GM12878 (cell line): ENCODE results near the gene JADE2. TPM values are rescaled to one million over a fixed set of nuclear protein-coding genes. Genes with fewer than 3 reads are reported as not detected.

Source experiments
- ATAC-seq: fragments of 200-7000 bp; cut with Tn5 transposase; 3 replicates; pipeline ENCODE4 v1.9.1; 2020; ENCODE audit warnings: mild to moderate bottlenecking, moderate library complexity
- BruUV-seq: library from RNA; stranded (reverse); fragments of 400-500 nt; replicated peaks from 2 replicates; lab custom pipeline; 2021; lab: Mats Ljungman, UMichigan
- CTCF ChIA-PET: fragments of 300-600 bp; sonication (Branson Sonifier 250); formaldehyde crosslinking; extraction: SDS; loops from one replicate; lab custom pipeline; 2021; ENCODE audit warnings: inconsistent platforms; lab: Yijun Ruan, JAX
- POLR2A ChIA-PET: fragments of 350-600 bp; formaldehyde crosslinking; extraction: SDS; loops from one replicate; lab custom pipeline; 2021; ENCODE audit warnings: inconsistent platforms; lab: Charles Lee
- RAD21 ChIA-PET: fragments of 300-600 bp; sonication (Branson Sonifier 250); formaldehyde crosslinking; loops from one replicate; lab custom pipeline; 2023; ENCODE audit warnings: antibody characterized with exemption; ENCODE audit not compliant: unreplicated experiment; lab: Charles Lee
- SMC1A ChIA-PET: fragments of 300-600 bp; sonication (Branson Sonifier 250); formaldehyde crosslinking; loops from one replicate; lab custom pipeline; 2023; ENCODE audit not compliant: unreplicated experiment, uncharacterized antibody; lab: Charles Lee
- DNase-seq: peaks from one replicate; pipeline ENCODE4 v3.0.0-alpha.2; 2011; ENCODE audit warnings: low read depth, low spot score
- FAIRE-seq: peaks from 3 replicates; lab custom pipeline; 2011; peaks lifted over from hg19 to GRCh38; lab: Jason Lieb, UNC
- H2AFZ ChIP-seq: 2 replicates; pipeline ENCODE4 v1.6.0; 2011; ENCODE audit warnings: low read depth, low read length, control low read depth; ENCODE audit not compliant: control insufficient read depth
- H3K27ac ChIP-seq: 2 replicates; pipeline ENCODE4 v1.5.1; 2011; ENCODE audit warnings: control low read depth; ENCODE audit not compliant: control insufficient read depth, insufficient read depth
- H3K27me3 ChIP-seq, 2 experiments: replicated peaks in 1 of 2; 2 replicates each; pipeline versions ENCODE4 v1.6.0 to v1.6.1; 2011; ENCODE audit warnings: low read length in 1 of 2; ENCODE audit not compliant: control insufficient read depth in 2 of 2, insufficient read depth in 2 of 2
- H3K36me3 ChIP-seq, 2 experiments: 2 replicates each; pipeline ENCODE4 v1.5.1; 2011; ENCODE audit warnings: low read length in 1 of 2; ENCODE audit not compliant: control insufficient read depth in 2 of 2, insufficient read depth in 2 of 2
- H3K4me1 ChIP-seq: 2 replicates; pipeline ENCODE4 v1.6.1; 2011; ENCODE audit warnings: mild to moderate bottlenecking, low read length, moderate library complexity, mixed read lengths; ENCODE audit not compliant: control insufficient read depth, insufficient read depth
- H3K4me2 ChIP-seq: 2 replicates; pipeline ENCODE4 v1.6.0; 2011; ENCODE audit warnings: control low read depth; ENCODE audit not compliant: control insufficient read depth, insufficient read depth
- H3K4me3 ChIP-seq: fragments of 200-600 bp; sonication (generic); 2 replicates; pipeline ENCODE4 v1.5.1; 2016
- H3K79me2 ChIP-seq: 2 replicates; pipeline ENCODE4 v1.6.0; 2011; ENCODE audit warnings: low read length; ENCODE audit not compliant: control insufficient read depth, insufficient read depth
- H3K9ac ChIP-seq: 2 replicates; pipeline ENCODE4 v1.8.0; 2011; ENCODE audit warnings: low read length, control low read depth, mixed read lengths; ENCODE audit not compliant: control insufficient read depth, insufficient read depth
- H3K9me3 ChIP-seq: replicated peaks from 3 replicates; pipeline ENCODE4 v1.5.1; 2011; ENCODE audit warnings: mild to moderate bottlenecking, low read length; ENCODE audit not compliant: control insufficient read depth, insufficient read depth
- H4K20me1 ChIP-seq: 2 replicates; pipeline ENCODE4 v1.6.0; 2011; ENCODE audit not compliant: control insufficient read depth, insufficient read depth
- E2F4 ChIP-seq: IDR thresholded peaks from 2 replicates; pipeline ENCODE4 v1.6.1; 2012; ENCODE audit warnings: low read depth, low read length, improper control_type of control experiment
- HCFC1 ChIP-seq: fragments of 150-350 bp; IDR thresholded peaks from 2 replicates; pipeline ENCODE4 v1.6.1; 2014; ENCODE audit warnings: low read length
- HDAC2 ChIP-seq: fragments of 200-600 bp; sonication (generic); IDR thresholded peaks from 2 replicates; pipeline ENCODE4 v1.6.1; 2017
- MEF2B ChIP-seq: fragments of 450-650 bp; IDR thresholded peaks from 2 replicates; pipeline ENCODE4 v1.6.1; 2018; ENCODE audit warnings: mild to moderate bottlenecking, moderate library complexity; ENCODE audit not compliant: partially characterized antibody, poor library complexity, severe bottlenecking
- NKRF ChIP-seq: fragments of 450-650 bp; conservative IDR thresholded peaks from 2 replicates; pipeline ENCODE4 v1.6.1; 2017; ENCODE audit warnings: mild to moderate bottlenecking, moderate library complexity
- NR2F1 ChIP-seq: fragments of 450-650 bp; conservative IDR thresholded peaks from 2 replicates; pipeline ENCODE4 v1.6.1; 2017; ENCODE audit warnings: mild to moderate bottlenecking
- NRF1 ChIP-seq: conservative IDR thresholded peaks from 2 replicates; pipeline ENCODE4 v1.6.1; 2011; ENCODE audit warnings: mild to moderate bottlenecking, low read depth, low read length, improper control_type of control experiment
- REST ChIP-seq: IDR thresholded peaks from 2 replicates; pipeline ENCODE4 v1.6.1; 2012; ENCODE audit warnings: mild to moderate bottlenecking, low read depth, low read length
- SMARCA5 ChIP-seq: fragments of 450-650 bp; IDR thresholded peaks from 2 replicates; pipeline ENCODE4 v1.6.1; 2017; ENCODE audit warnings: mild to moderate bottlenecking
- TCF3 ChIP-seq: IDR thresholded peaks from 2 replicates; pipeline ENCODE4 v1.6.1; 2012; ENCODE audit warnings: low read depth, mild to moderate bottlenecking, low read length, borderline replicate concordance; ENCODE audit not compliant: insufficient read depth
- YBX1 ChIP-seq: fragments of 450-650 bp; IDR thresholded peaks from 2 replicates; pipeline ENCODE4 v1.6.1; 2016; ENCODE audit warnings: antibody characterized with exemption
- WGBS: methylation state at CpG from one replicate; pipeline ENCODE4 v1.1.6; 2016; ENCODE audit warnings: low lambda C conversion rate; ENCODE audit not compliant: insufficient replicate concordance, insufficient coverage; ENCODE audit errors: missing lambda C conversion rate; 5-methylcytosine and 5-hydroxymethylcytosine counted together
- in situ Hi-C: fragments of 300-500 bp; cut with MboI; formaldehyde crosslinking; loops from 9 replicates; pipeline ENCODE4 v1.14.3; 2018; ENCODE audit warnings: mixed read lengths
- intact Hi-C: fragments of 100-400 bp; cut with micrococcal nuclease; formaldehyde crosslinking; loops from one replicate; pipeline ENCODE4 v1.14.2; 2022; ENCODE audit not compliant: unreplicated experiment
- polyA plus RNA-seq, 11 experiments: library from polyadenylated mRNA; depleted of rRNA in 4 of 11; unstranded in 6 of 11; stranded (reverse) in 5 of 11; fragments of >200 nt; fragmentation: Nextera tagmentation in 4 of 11; fragmentation: Illumina TruSeq in 1 of 11; extraction: Ambion mirVana in 4 of 11; extraction: Trizol in 1 of 11; gene quantifications; 1 replicate in 1 of 11; 2 replicates in 10 of 11; pipeline versions ENCODE4 v1.2.1 to v1.2.3, GENCODE V29; 2011 to 2016; ENCODE audit warnings: inconsistent platforms in 2 of 11, missing spikeins in 2 of 11, low read depth in 1 of 11
- total RNA-seq, 4 experiments: library from RNA; depleted of rRNA in 3 of 4; stranded (reverse); fragments of >200 nt in 3 of 4; fragmentation: Illumina TruSeq in 1 of 4; extraction: Trizol in 1 of 4; gene quantifications; 2 replicates each; pipeline versions ENCODE4 v1.2.1 to v1.2.3, GENCODE V29; 2013 to 2021
- TF ChIP-seq, protein P1 (sequence below): IDR thresholded peaks from 2 replicates; pipeline ENCODE4 v1.6.1; 2011; ENCODE audit warnings: borderline replicate concordance, low read depth, mild to moderate bottlenecking, moderate library complexity, low read length; ENCODE audit not compliant: insufficient read depth, poor library complexity, severe bottlenecking

Gene JADE2
- total and polyA plus RNA-seq, 10 of the 15 experiments (the other 5 are each of a cell fraction or from before 2014, with no cell fraction given): 1.5 to 67.0 (median 22.4) TPM

DNA sequence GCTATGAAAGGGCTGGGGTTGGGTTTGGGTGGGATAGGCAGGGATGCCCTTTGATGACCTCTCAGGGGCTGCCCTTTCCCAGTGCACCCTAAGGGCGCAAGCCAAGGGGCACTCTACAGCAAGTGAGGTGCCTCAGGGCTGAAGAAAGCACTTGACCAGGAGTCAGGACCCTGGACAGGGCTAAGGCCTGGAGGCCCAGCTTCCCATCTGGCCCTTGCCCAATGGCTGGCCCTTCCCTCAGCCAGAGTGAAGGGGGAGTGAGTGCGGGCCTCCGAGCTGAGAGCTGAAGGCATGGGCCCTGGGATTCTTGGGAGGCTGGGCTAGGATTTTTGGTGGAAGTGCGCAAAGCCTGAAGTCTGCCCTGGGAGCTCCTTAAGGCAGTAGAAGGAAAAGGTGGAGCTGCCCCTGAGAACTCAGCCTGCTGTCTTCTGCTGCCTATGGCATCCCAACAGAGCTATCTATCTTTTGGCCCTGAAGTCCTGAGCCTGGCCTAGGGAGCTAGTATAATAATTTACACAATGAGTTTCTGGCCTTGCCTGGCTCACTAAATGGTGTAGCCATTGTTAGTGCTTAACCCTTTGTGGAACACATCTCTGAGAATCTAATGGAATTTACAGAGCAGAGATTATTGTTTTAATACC lies 16.4 kb downstream of the JADE2 start:
- ChIA-PET SMC1A (interaction anchor here (0.6 to 8.8 kb wide), 5 partner anchors 9 to 82 kb away, joined by 3 to 148 read pairs (median 4); partner anchors contain the start of gene JADE2), RAD21 (interaction anchor here (0.6 to 8.4 kb wide), 7 partner anchors 9 to 421 kb away, joined by 3 to 144 read pairs (median 10); partner anchors contain the start of gene JADE2), CTCF (interaction anchor here (1.0 to 9.9 kb wide), 5 partner anchors 11 to 46 kb away, joined by 3 to 145 read pairs (median 8); partner anchors contain the start of gene JADE2), POLR2A (interaction anchor here (0.6 to 8.5 kb wide), 9 partner anchors 9 to 324 kb away, joined by 3 to 113 read pairs (median 9); no protein-coding TSS in a partner anchor)
- intact Hi-C loops (loop anchor here (2.0 to 5.0 kb wide), 3 partner anchors 13 to 415 kb away; partner anchors contain the start of gene SEC24A), in situ Hi-C loops (no loop called here)
- Histone ChIP-seq H3K4me1 (peaks cover 63% of the 10 kb centered on the region), H3K36me3 (peaks cover 16 to 17% of the 10 kb centered on the region in 2 experiments), H3K4me3 (no peak overlapping the region), H3K27ac (peak overlapping the region; percentile 91), H3K9ac (no peak overlapping the region), H4K20me1 (no peaks in the 10 kb centered on the region), H2AFZ (no peak overlapping the region), H3K27me3 (no peaks in the 10 kb centered on the region), H3K9me3 (no peaks in the 10 kb centered on the region), H3K4me2 (peak overlapping the region; percentile 47; the same call in 1 of the 2 replicates), H3K79me2 (peaks cover 45% of the 10 kb centered on the region)
- no TSS peak for BruUV-seq
- DNase-seq (no peak), ATAC-seq (peak; percentile 23), FAIRE-seq (no peak)
- 97% methylated on average over 4 of the region's 4 CpGs for WGBS
- TF ChIP-seq MEF2B: no peak
- no peak for TF ChIP-seq YBX1
- TF ChIP-seq NKRF: 0 out of 2 replicates have a peak, but pooled peaks have one; percentile 41
- TF ChIP-seq NRF1: no peak
- TF ChIP-seq, protein P1, sequence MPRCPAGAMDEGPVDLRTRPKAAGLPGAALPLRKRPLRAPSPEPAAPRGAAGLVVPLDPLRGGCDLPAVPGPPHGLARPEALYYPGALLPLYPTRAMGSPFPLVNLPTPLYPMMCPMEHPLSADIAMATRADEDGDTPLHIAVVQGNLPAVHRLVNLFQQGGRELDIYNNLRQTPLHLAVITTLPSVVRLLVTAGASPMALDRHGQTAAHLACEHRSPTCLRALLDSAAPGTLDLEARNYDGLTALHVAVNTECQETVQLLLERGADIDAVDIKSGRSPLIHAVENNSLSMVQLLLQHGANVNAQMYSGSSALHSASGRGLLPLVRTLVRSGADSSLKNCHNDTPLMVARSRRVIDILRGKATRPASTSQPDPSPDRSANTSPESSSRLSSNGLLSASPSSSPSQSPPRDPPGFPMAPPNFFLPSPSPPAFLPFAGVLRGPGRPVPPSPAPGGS: no peak
- TF ChIP-seq TCF3: 0 out of 2 replicates have a peak, but pooled peaks have one; percentile 2
- peak; percentile 99 for TF ChIP-seq REST
- TF ChIP-seq NR2F1: 0 out of 2 replicates have a peak, but pooled peaks have one; percentile 24
- no peak for TF ChIP-seq HDAC2
- peak; percentile 22; the same call in 1 of the 2 replicates for TF ChIP-seq SMARCA5
- TF ChIP-seq HCFC1: no peak
- TF ChIP-seq E2F4: no peak
